HepG2 (cell line): ENCODE data around the gene RIPK3. TPM values are rescaled to one million over a fixed set of nuclear protein-coding genes. Genes with fewer than 3 reads are reported as not detected.
A peak's percentile ranks its signal among the peaks of the same experiment; 100 is the strongest.

Experiments used
- BCL6 ChIP-seq: IDR thresholded peaks from 2 replicates; pipeline ENCODE4 v1.6.1; 2016; ENCODE audit warnings: missing genetic modification reagents, missing compliant biosample characterization
- CERS6 ChIP-seq: sonication (generic); formaldehyde crosslinking; IDR thresholded peaks from 2 replicates; pipeline ENCODE4 v1.5.0; 2020; ENCODE audit warnings: missing genetic modification reagents
- KDM5A ChIP-seq: fragments of 200-600 bp; sonication (generic); IDR thresholded peaks from 2 replicates; pipeline ENCODE4 v1.7.0; 2018; ENCODE audit warnings: antibody characterized with exemption, mild to moderate bottlenecking, low read length, borderline replicate concordance
- MTA1 ChIP-seq: sonication (generic); formaldehyde crosslinking; IDR thresholded peaks from 2 replicates; pipeline ENCODE4 v1.4.0; 2020; ENCODE audit warnings: missing genetic modification reagents, mild to moderate bottlenecking, borderline replicate concordance
- PLSCR1 ChIP-seq: sonication (generic); formaldehyde crosslinking; IDR thresholded peaks from 2 replicates; pipeline ENCODE4 v1.5.0; 2020; ENCODE audit warnings: missing genetic modification reagents, mild to moderate bottlenecking, borderline replicate concordance
- POGK ChIP-seq: sonication (generic); formaldehyde crosslinking; conservative IDR thresholded peaks from 2 replicates; pipeline ENCODE4 v1.8.0; 2022; ENCODE audit warnings: mild to moderate bottlenecking, moderate library complexity, missing genetic modification reagents
- STAG1 ChIP-seq: sonication (generic); formaldehyde crosslinking; IDR thresholded peaks from 2 replicates; pipeline ENCODE4 v1.4.0; 2020; ENCODE audit warnings: missing genetic modification reagents
- ZNF574 ChIP-seq: sonication (generic); formaldehyde crosslinking; IDR thresholded peaks from 2 replicates; pipeline ENCODE4 v1.4.0; 2020; ENCODE audit warnings: missing genetic modification reagents
- polyA plus RNA-seq, 8 experiments: library from polyadenylated mRNA; depleted of rRNA in 3 of 8; stranded (reverse) in 7 of 8; unstranded in 1 of 8; fragments of >200 nt; fragmentation: Illumina TruSeq in 4 of 8; extraction: Trizol in 4 of 8; gene quantifications; 2 replicates each; pipeline versions ENCODE4 v1.2.1 to v1.2.3, GENCODE V29; 2011 to 2016; ENCODE audit warnings: low read depth in 4 of 8, missing spikeins in 1 of 8, mixed read lengths in 1 of 8; ENCODE audit not compliant: insufficient read depth in 1 of 8
- total RNA-seq, 5 experiments: library from RNA; depleted of rRNA; stranded (reverse); fragments of >200 nt; fragmentation: Illumina TruSeq; extraction: Trizol; gene quantifications; 2 replicates each; pipeline ENCODE4 v1.2.3, GENCODE V29; 2016; ENCODE audit warnings: low read depth in 1 of 5

The RIPK3 gene
- total and polyA plus RNA-seq, 2 of the 13 experiments (the other 11 are each of a cell fraction or from before 2014, with no cell fraction given): not detected

GRCh38 chr14:24324024-24324423 is 15.8 kb downstream of the RIPK3 start (continued):
- no peak for TF ChIP-seq PLSCR1 (CRISPR knock-in tag)
- TF ChIP-seq KDM5A: no peak
- TF ChIP-seq CERS6 (CRISPR knock-in tag): peak; percentile 13; the same call in 1 of the 2 replicates
- TF ChIP-seq ZNF574 (CRISPR knock-in tag): 0 out of 2 replicates have a peak, but pooled peaks have one; percentile 14
- TF ChIP-seq POGK: no peak
- 0 out of 2 replicates have a peak, but pooled peaks have one; percentile 7 for TF ChIP-seq STAG1 (CRISPR knock-in tag)
- TF ChIP-seq BCL6: no peak
- TF ChIP-seq MTA1 (CRISPR knock-in tag): peak; percentile 14; the same call in 1 of the 2 replicates
